ENCODE measurements around the gene ARFRP1. TPM values are rescaled to one million over a fixed set of nuclear protein-coding genes. Genes with fewer than 3 reads are reported as not detected.

The ARFRP1 gene
- total and polyA plus RNA-seq, 2 of the 4 experiments (the other 2 are of a cell fraction): 25.3 to 36.6 TPM

DNA sequence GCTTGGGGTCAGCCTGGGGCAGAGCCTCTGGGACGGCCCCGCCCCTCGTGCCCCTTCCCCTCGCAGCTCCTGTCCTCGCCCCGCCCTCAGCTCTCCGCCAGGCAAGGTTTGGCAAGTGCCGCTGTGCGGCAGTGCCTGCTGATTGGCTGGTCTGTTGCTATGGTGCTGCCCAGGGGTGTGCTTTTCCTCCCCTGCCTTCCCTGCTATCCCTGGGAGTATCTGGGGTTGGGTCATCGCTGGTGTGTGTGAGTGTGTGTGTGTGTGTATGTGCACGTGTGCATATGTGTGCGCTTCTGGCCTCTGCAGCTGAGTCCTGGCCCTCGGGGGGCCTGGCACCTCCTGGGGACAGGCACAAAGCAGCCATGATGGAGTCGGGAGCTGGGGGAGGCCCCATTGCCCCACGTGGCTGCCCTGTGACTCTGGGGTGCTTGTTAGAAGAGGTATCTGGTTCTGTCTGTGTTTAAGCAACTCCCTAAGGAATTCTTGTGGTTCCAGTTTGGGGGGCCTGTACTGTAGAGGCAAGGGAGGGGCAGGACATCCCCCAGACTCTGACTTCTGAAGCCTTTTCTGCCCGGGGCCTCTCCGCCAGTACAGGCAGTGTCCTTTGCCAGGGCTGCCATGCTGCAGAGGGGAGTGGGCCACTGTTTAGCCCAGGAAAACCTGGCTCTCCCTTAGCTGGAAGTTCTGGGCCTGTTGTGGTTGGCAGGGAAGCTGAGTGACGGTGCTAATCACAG is 42.7 kb downstream of the ARFRP1 start:
- Histone ChIP-seq H3K4ac (ENCODE audit: low read depth, low read length) (no peak overlapping the region), H3K27ac (ENCODE audit: insufficient read depth, low read length) (no peak overlapping the region), H3K27me3 (ENCODE audit: control insufficient read depth, insufficient read depth, low read length) (no peaks in the 10 kb centered on the region), H2BK120ac (ENCODE audit: low read depth, low read length) (no peak overlapping the region), H3K36me3 (ENCODE audit: control insufficient read depth, insufficient read depth, low read length) (peaks cover 61% of the 10 kb centered on the region), H2BK5ac (ENCODE audit: low read depth, low read length, poor library complexity, severe bottlenecking) (no peak overlapping the region), H3K79me1 (ENCODE audit: low read depth in 1 of 2, low read length in 2 of 2) (peaks cover 7 to 39% of the 10 kb centered on the region in 2 experiments), H3K4me2 (ENCODE audit: low read depth, low read length) (no peak overlapping the region), H2BK20ac (ENCODE audit: low read depth, low read length) (no peak overlapping the region), H2AK9ac (replicated peaks; ENCODE audit: low read depth, low read length, poor library complexity) (no peak overlapping the region), H3K23ac (ENCODE audit: low read depth, low read length) (no peak overlapping the region), H3K4me3 (ENCODE audit: insufficient read depth, low read depth, low read length) (no peak overlapping the region), H3K4me1 (ENCODE audit: control insufficient read depth, insufficient read depth, low read length) (no peaks in the 10 kb centered on the region; the same call in 1 of the 2 replicates), H2AK5ac (ENCODE audit: low read depth, low read length) (no peak overlapping the region), H4K20me1 (ENCODE audit: insufficient read depth, low read length) (no peaks in the 10 kb centered on the region), H3K9me1 (ENCODE audit: insufficient read depth, low read length) (no peaks in the 10 kb centered on the region), H3K14ac (replicated peaks; ENCODE audit: low read depth, low read length) (no peak overlapping the region), H3K18ac (ENCODE audit: low read depth, low read length) (no peak overlapping the region), H3K9me3 (ENCODE audit: control insufficient read depth, insufficient read depth, low read length) (no peaks in the 10 kb centered on the region), H3K9ac (ENCODE audit: low read depth, low read length) (no peak overlapping the region), H4K5ac (ENCODE audit: low read depth, low read length) (no peak overlapping the region), H3K56ac (ENCODE audit: extremely low read depth, insufficient read depth, low read length) (no peak overlapping the region), H4K91ac (ENCODE audit: insufficient read depth, low read depth, low read length) (no peak overlapping the region), H2BK15ac (ENCODE audit: low read depth, low read length) (no peak overlapping the region), H2AFZ (replicated peaks; ENCODE audit: low read length, poor library complexity) (no peak overlapping the region), H4K8ac (ENCODE audit: low read depth in 2 of 2, low read length in 2 of 2) (no peak overlapping the region)
- ChIA-PET CTCF (no interaction called here), POLR2A (ENCODE audit: unreplicated experiment) (no interaction called here)
- TF ChIP-seq, protein P1, sequence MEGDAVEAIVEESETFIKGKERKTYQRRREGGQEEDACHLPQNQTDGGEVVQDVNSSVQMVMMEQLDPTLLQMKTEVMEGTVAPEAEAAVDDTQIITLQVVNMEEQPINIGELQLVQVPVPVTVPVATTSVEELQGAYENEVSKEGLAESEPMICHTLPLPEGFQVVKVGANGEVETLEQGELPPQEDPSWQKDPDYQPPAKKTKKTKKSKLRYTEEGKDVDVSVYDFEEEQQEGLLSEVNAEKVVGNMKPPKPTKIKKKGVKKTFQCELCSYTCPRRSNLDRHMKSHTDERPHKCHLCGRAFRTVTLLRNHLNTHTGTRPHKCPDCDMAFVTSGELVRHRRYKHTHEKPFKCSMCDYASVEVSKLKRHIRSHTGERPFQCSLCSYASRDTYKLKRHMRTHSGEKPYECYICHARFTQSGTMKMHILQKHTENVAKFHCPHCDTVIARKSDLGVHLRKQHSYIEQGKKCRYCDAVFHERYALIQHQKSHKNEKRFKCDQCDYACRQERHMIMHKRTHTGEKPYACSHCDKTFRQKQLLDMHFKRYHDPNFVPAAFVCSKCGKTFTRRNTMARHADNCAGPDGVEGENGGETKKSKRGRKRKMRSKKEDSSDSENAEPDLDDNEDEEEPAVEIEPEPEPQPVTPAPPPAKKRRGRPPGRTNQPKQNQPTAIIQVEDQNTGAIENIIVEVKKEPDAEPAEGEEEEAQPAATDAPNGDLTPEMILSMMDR (conservative IDR thresholded peaks at IDR 0.05; ENCODE audit: low read depth, low read length): no peak
- TF ChIP-seq MAZ (IDR thresholded peaks at IDR 0.05; ENCODE audit: borderline replicate concordance, low read depth, low read length) (no peak), RFX5 (IDR thresholded peaks at IDR 0.05; ENCODE audit: low read depth, low read length) (0 out of 2 replicates have a peak, but pooled peaks have one; percentile 49)
- in situ Hi-C loops (cut with MboI; ENCODE audit: low sequenced_read_pairs): no loop called here
- 70% methylated on average over 8 of the region's 18 CpGs; no CpG with 5 or more reads in 1 of the 2 experiments for WGBS, 2 experiments (ENCODE audit: extremely low coverage in 2 of 2, insufficient read length in 1 of 2)
- dilution Hi-C loops (cut with HindIII; ENCODE audit: low sequenced_read_pairs, unreplicated experiment): no loop called here
- ATAC-seq (ENCODE audit: low read depth) (peak; percentile 72), DNase-seq (no peak)
- no TSS peak for BruUV-seq (replicated peaks)
- intact Hi-C loops (cut with micrococcal nuclease): no loop called here
